Immature natural killer cell (primary cell): Measurements from ENCODE around the gene ADAP1. TPM values are rescaled to one million over a fixed set of nuclear protein-coding genes. Genes with fewer than 3 reads are reported as not detected.

Experiments used
- DNase-seq, 3 donors: peaks; one replicate each; pipeline ENCODE4 v3.0.0; 2022; ENCODE audit warnings: mixed read lengths in 1 of 3
- H3K27ac Mint-ChIP-seq, 6 donors: one replicate each; pipeline ENCODE4 v1.8.0; 2020; ENCODE audit warnings: mixed read lengths in 6 of 6, mild to moderate bottlenecking in 5 of 6, inconsistent platforms in 4 of 6, moderate library complexity in 3 of 6
- H3K27me3 Mint-ChIP-seq, 3 donors: one replicate each; pipeline ENCODE4 v1.8.0; 2020 to 2021; ENCODE audit warnings: low read depth in 3 of 3, mild to moderate bottlenecking in 3 of 3, mixed read lengths in 3 of 3, moderate library complexity in 3 of 3, inconsistent platforms in 1 of 3
- H3K36me3 Mint-ChIP-seq, 3 donors: one replicate each; pipeline ENCODE4 v1.8.0; 2020; ENCODE audit warnings: mixed read lengths in 3 of 3, inconsistent platforms in 2 of 3, mild to moderate bottlenecking in 2 of 3
- H3K4me1 Mint-ChIP-seq, 2 donors: one replicate each; pipeline ENCODE4 v1.8.0; 2020; ENCODE audit warnings: inconsistent platforms in 2 of 2, mild to moderate bottlenecking in 2 of 2, mixed read lengths in 2 of 2, moderate library complexity in 1 of 2
- H3K4me3 Mint-ChIP-seq, 5 donors: one replicate each; pipeline ENCODE4 v1.8.0; 2020; ENCODE audit warnings: mild to moderate bottlenecking in 5 of 5, mixed read lengths in 5 of 5, inconsistent platforms in 3 of 5, moderate library complexity in 3 of 5
- H3K9me3 Mint-ChIP-seq, 6 donors: one replicate each; pipeline ENCODE4 v1.8.0; 2020; ENCODE audit warnings: mild to moderate bottlenecking in 6 of 6, mixed read lengths in 6 of 6, inconsistent platforms in 4 of 6, moderate library complexity in 3 of 6
- polyA plus RNA-seq, 3 donors: library from polyadenylated mRNA; unstranded; fragments of 300-500 nt; fragmentation: Illumina TruSeq; gene quantifications; one replicate each; pipeline ENCODE4 v1.2.3, GENCODE V29; 2021

Gene ADAP1
- polyA plus RNA-seq, 3 donors from 2014 or later, result 49.7 to 72.1 (median 55.1) TPM

DNA sequence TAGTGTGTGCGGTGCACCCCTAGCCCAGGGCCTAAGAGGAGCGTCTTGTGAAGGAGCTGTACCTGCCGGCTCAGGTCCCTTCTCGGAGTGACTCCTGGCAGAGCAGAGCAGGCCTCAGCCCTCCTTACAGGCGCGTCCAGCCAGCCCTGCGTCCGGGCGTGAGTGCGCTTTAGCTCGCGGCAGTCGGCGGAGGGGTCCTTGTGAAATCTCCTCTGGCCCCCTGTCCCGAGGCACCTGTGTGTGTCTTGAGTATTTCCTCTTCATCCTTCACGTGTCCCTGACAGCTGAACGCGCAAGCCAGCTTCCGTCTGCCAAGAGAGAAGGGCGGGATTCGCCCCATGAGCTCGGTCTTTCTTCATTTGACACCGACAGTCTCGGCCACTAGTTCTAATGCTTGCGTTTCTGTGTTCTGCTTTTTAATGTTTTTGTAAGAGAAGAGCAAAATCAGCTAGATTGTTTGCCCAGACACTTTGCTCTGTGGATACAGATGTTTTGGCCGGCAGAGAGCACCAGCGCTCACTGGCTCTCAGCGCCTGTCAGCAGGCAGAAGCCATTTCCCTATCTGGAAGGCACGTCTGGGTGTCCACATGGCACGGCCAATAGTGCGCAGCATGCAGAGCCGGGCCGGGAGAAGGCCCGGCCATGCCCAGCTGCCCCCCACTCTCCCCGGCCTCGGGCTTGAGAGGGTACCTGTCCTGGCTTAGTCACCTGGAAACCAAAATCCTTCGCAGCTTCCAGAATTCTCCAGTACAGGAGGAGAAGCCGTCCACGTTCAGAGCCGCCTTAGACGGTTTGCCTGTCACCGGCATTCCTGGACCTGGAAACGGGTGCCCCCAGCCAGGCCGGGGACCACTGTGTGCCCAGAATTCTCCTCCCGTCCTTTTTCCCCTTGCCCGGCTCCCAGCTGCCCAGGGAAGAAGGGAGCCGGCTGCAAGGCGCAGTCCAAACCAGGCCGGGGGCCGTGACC is 71.1 kb downstream of the ADAP1 start:
- no peak for DNase-seq
- Mint-ChIP-seq H3K9me3 (no peaks in the 10 kb centered on the region), H3K27me3 (peaks cover 5 to 21% (median 7%) of the 10 kb centered on the region in 3 donors), H3K27ac (peak overlapping the region in 1 of 6 donors; percentile 55), H3K4me3 (no peak overlapping the region), H3K4me1 (peaks cover 42 to 49% of the 10 kb centered on the region in 2 donors), H3K36me3 (peaks cover 0 to 7% (median 3%) of the 10 kb centered on the region in 3 donors)

GRCh38 chr7:882336-883035 is 72.0 kb downstream of the ADAP1 start:
- H3K4me3 Mint-ChIP-seq, result no peak overlapping the region
- peaks cover 0 to 3% (median 3%) of the 10 kb centered on the region in 3 donors for H3K36me3 Mint-ChIP-seq
- H3K27me3 Mint-ChIP-seq, result peaks cover 5 to 23% (median 7%) of the 10 kb centered on the region in 3 donors
- peak overlapping the region in 1 of 6 donors; percentile 12 for H3K27ac Mint-ChIP-seq
- H3K9me3 Mint-ChIP-seq, result no peaks in the 10 kb centered on the region
- DNase-seq, result no peak
- peaks cover 44 to 55% of the 10 kb centered on the region in 2 donors for H3K4me1 Mint-ChIP-seq

DNA sequence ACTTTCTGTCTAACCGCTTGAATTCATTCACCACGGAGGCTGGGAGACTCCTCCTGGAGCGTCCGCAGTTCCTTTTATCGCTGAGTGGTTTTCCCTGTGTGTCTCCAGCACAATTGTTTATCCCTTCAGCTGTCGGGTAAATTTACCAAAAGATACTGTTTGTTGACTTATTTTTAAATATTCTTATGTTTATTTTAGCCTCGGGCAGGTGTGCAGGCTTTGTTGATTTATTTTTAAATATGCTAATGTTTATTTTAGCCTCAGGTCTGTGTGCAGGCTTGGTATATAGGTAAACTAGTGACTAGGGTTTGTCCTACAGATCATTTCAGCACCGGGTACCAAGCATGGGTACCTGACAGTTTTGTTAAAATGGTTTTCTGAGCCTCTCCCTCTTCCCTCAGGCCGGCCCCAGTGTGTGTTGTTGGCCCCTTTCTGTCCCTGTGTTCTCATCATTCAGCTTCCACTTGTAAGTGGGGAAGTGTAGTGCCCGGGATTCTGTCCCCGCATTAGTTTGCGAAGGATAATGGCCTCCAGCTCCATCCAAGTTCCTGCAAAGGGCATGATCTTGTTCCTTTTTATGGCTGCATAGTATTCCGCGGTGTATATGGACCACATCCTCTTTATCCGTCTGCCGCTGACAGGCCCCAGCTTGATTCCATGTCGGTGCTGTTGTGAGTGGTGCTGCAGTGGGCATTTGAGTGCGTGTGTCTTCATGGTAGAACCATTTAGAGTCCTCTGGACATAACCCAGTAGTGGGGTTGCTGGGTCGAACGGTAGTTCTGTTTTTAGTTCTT is 72.8 kb downstream of the ADAP1 start:
- DNase-seq, result no peak
- Mint-ChIP-seq H3K27me3 (peaks cover 9 to 25% (median 10%) of the 10 kb centered on the region in 3 donors), H3K36me3 (peaks cover 0 to 3% (median 3%) of the 10 kb centered on the region in 3 donors), H3K4me1 (peaks cover 49 to 55% of the 10 kb centered on the region in 2 donors), H3K27ac (no peak overlapping the region), H3K9me3 (no peaks in the 10 kb centered on the region), H3K4me3 (no peak overlapping the region)

GRCh38 chr7:880450-880849 is 74.0 kb downstream of the ADAP1 start:
- Mint-ChIP-seq H3K27ac (no peak overlapping the region), H3K4me3 (no peak overlapping the region), H3K4me1 (peaks cover 47 to 55% of the 10 kb centered on the region in 2 donors)

GRCh38 chr7:879706-880105 is 74.8 kb downstream of the ADAP1 start:
- DNase-seq, result no peak
- no peaks in the 10 kb centered on the region for H3K9me3 Mint-ChIP-seq
- no peak overlapping the region for H3K27ac Mint-ChIP-seq
- peak overlapping the region in 1 of 5 donors; percentile 47 for H3K4me3 Mint-ChIP-seq
- H3K36me3 Mint-ChIP-seq, result peaks cover 0 to 3% (median 3%) of the 10 kb centered on the region in 3 donors
- peaks cover 6 to 20% (median 10%) of the 10 kb centered on the region in 3 donors for H3K27me3 Mint-ChIP-seq
- H3K4me1 Mint-ChIP-seq, result peaks cover 45 to 51% of the 10 kb centered on the region in 2 donors

More at GRCh38 chr7:880450-880849, 74.0 kb downstream of the ADAP1 start:
- no peak for DNase-seq
- H3K9me3 Mint-ChIP-seq, result no peaks in the 10 kb centered on the region
- H3K36me3 Mint-ChIP-seq, result peaks cover 0 to 3% (median 3%) of the 10 kb centered on the region in 3 donors
- peaks cover 6 to 21% (median 10%) of the 10 kb centered on the region in 3 donors for H3K27me3 Mint-ChIP-seq

DNA sequence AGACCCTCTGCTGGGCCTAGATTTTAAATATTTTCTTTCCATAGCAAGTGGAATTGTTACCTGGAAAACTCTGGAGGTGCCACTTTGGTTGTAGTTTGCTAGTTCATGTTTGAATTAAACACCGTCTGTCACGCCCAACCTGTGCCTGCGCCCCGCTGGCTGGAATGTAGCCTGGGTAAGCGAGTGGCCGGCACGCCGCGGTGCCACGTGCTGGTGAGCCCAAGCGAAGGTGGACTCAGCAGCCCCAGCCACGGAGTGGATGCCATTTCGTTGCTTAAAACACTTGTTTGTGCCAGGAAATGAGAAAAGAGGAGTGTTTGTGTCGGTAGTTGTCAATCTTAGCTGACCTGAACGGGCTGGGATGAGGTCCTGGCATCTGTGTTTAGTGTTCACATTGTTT is 75.4 kb downstream of the ADAP1 start:
- H3K27me3 Mint-ChIP-seq, result peaks cover 6 to 18% (median 10%) of the 10 kb centered on the region in 3 donors
- H3K4me3 Mint-ChIP-seq, result peak overlapping the region; percentile 41 to 58 (median 51)
- peaks cover 40 to 45% of the 10 kb centered on the region in 2 donors for H3K4me1 Mint-ChIP-seq
- no peak overlapping the region for H3K27ac Mint-ChIP-seq
- peaks cover 0 to 3% (median 3%) of the 10 kb centered on the region in 3 donors for H3K36me3 Mint-ChIP-seq
- DNase-seq, result no peak
- H3K9me3 Mint-ChIP-seq, result no peaks in the 10 kb centered on the region

- H3K27me3 Mint-ChIP-seq, result peaks cover 6 to 15% (median 9%) of the 10 kb centered on the region in 3 donors
- H3K36me3 Mint-ChIP-seq, result peaks cover 0 to 5% (median 3%) of the 10 kb centered on the region in 3 donors
- H3K9me3 Mint-ChIP-seq, result no peaks in the 10 kb centered on the region
- DNase-seq, result no peak
- peak overlapping the region; percentile 88 to 94 (median 93) for H3K4me3 Mint-ChIP-seq
- peaks cover 38 to 44% of the 10 kb centered on the region in 2 donors for H3K4me1 Mint-ChIP-seq
- peak overlapping the region; percentile 82 to 96 (median 91) for H3K27ac Mint-ChIP-seq
Measured at GRCh38 chr7:877312-878232, 76.9 kb downstream of the ADAP1 start.

GRCh38 chr7:876972-877311 is 77.5 kb downstream of the ADAP1 start:
- Mint-ChIP-seq H3K4me1 (peaks cover 35 to 39% of the 10 kb centered on the region in 2 donors), H3K4me3 (peak overlapping the region; percentile 88 to 94 (median 93)), H3K27ac (peak overlapping the region; percentile 82 to 96 (median 91)), H3K36me3 (peaks cover 0 to 5% (median 1%) of the 10 kb centered on the region in 3 donors), H3K27me3 (peaks cover 6 to 17% (median 8%) of the 10 kb centered on the region in 3 donors), H3K9me3 (no peaks in the 10 kb centered on the region)
- DNase-seq, result no peak

DNA sequence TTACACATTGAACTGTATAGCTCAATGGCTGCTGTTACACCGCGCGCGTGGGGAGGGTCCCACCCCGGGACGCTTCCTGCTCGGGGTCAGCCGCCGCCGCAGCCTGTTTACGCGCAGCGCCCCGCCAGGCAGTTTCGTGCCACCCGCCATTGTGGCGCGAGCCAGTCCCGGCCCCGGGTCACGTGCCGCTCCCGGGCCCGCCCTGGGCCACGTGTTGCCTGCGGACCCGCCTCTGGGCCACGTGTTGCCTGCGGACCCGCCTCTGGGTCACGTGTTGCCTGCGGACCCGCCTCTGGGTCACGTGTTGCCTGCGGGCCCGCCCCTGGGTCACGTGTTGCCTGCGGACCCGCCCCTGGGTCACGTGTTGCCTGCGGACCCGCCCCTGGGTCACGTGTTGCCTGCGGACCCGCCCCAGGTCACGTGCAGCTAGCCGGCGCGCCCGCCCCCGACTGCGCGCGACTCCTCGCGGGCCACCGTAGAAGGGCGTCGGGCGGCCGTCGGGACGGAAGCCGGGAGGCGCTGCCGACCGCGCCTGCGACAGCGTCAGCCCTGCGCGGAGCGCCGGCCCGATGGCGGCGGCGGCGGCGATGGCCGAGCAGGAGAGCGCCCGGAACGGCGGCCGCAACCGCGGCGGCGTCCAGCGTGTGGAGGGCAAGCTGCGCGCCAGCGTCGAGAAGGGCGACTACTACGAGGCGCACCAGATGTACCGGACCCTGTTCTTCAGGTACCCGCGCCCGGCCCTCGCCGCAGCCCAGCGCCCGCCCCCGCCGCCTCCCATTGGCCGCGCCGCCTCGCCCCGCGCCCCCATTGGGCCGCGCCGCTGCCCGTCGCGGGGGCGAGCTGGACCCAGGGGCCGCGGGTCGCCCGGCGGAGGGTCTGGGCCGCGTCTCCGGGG is 78.2 kb downstream of the ADAP1 start, which contains the start of gene GET4:
Gene GET4 (plus strand): TSS at position 478 of the 895 bp plus-strand sequence. CDS start 92 bp downstream, at position 570.
- peaks cover 0 to 5% (median 0%) of the 10 kb centered on the region in 3 donors for H3K36me3 Mint-ChIP-seq
- peaks cover 6 to 17% (median 9%) of the 10 kb centered on the region in 3 donors for H3K27me3 Mint-ChIP-seq
- H3K4me1 Mint-ChIP-seq, result peaks cover 32 to 34% of the 10 kb centered on the region in 2 donors
- no peaks in the 10 kb centered on the region for H3K9me3 Mint-ChIP-seq
- DNase-seq, result peak; percentile 99
- H3K27ac Mint-ChIP-seq, result peak within 1 kb of the TSS; percentile 82 to 96 (median 91)
- peak within 1 kb of the TSS; percentile 88 to 94 (median 93) for H3K4me3 Mint-ChIP-seq

- no peak for DNase-seq
- Mint-ChIP-seq H3K4me3 (peak overlapping the region in 3 of 5 donors; percentile 33 to 38 (median 38)), H3K4me1 (peaks cover 31 to 32% of the 10 kb centered on the region in 2 donors), H3K27me3 (peaks cover 6 to 17% (median 9%) of the 10 kb centered on the region in 3 donors), H3K27ac (peak overlapping the region in 3 of 6 donors; percentile 24 to 67 (median 57)), H3K36me3 (peaks cover 0 to 7% (median 0%) of the 10 kb centered on the region in 3 donors), H3K9me3 (no peaks in the 10 kb centered on the region)
Measured at GRCh38 chr7:875476-876076, 78.9 kb downstream of the ADAP1 start.

GRCh38 chr7:875051-875450 is 79.4 kb downstream of the ADAP1 start:
- no peak for DNase-seq
- H3K4me1 Mint-ChIP-seq, result peaks cover 27 to 28% of the 10 kb centered on the region in 2 donors
- peak overlapping the region in 4 of 5 donors; percentile 38 to 46 (median 42) for H3K4me3 Mint-ChIP-seq
- H3K27ac Mint-ChIP-seq, result peak overlapping the region in 5 of 6 donors; percentile 40 to 67 (median 53)
- no peaks in the 10 kb centered on the region for H3K9me3 Mint-ChIP-seq
- H3K36me3 Mint-ChIP-seq, result peaks cover 0 to 8% (median 0%) of the 10 kb centered on the region in 3 donors
- peaks cover 6 to 17% (median 9%) of the 10 kb centered on the region in 3 donors for H3K27me3 Mint-ChIP-seq
